ENCODE data around the gene LKAAEAR1. TPM values are rescaled to one million over a fixed set of nuclear protein-coding genes. Genes with fewer than 3 reads are reported as not detected.

LKAAEAR1 gene
- total and polyA plus RNA-seq, 2 of the 13 experiments (the other 11 are each of a cell fraction or from before 2014, with no cell fraction given) = not detected

- TF ChIP-seq NFRKB (IDR thresholded peaks at IDR 0.05) (no peak), PHF21A (CRISPR knock-in tag; IDR thresholded peaks at IDR 0.05) (no peak), GATAD1 (CRISPR knock-in tag; IDR thresholded peaks at IDR 0.05) (peak; percentile 28), ATF5 (CRISPR knock-in tag; IDR thresholded peaks at IDR 0.05; ENCODE audit: low read depth) (no peak), E2F2 (CRISPR knock-in tag; IDR thresholded peaks at IDR 0.05; ENCODE audit: borderline replicate concordance) (peak; percentile 45; the same call in 1 of the 2 replicates), NFATC3 (CRISPR knock-in tag; IDR thresholded peaks at IDR 0.05) (no peak), CBFB (CRISPR knock-in tag; IDR thresholded peaks at IDR 0.05) (peak; percentile 33; the same call in 1 of the 2 replicates), SNAI1 (CRISPR knock-in tag; IDR thresholded peaks at IDR 0.05; ENCODE audit: borderline replicate concordance) (no peak), POLR2AphosphoS5 (IDR thresholded peaks at IDR 0.05; ENCODE audit: low read depth, low read length) (peak; percentile 59; the same call in 1 of the 2 replicates), ZBTB7A (CRISPR knock-in tag; IDR thresholded peaks at IDR 0.05) (peak; percentile 96), IRF1 (CRISPR knock-in tag; IDR thresholded peaks at IDR 0.05; ENCODE audit: low read depth) (no peak), JUN (CRISPR knock-in tag; IDR thresholded peaks at IDR 0.05) (no peak), ZNF558 (CRISPR knock-in tag; IDR thresholded peaks at IDR 0.05; ENCODE audit: borderline replicate concordance) (no peak), NCOA2 (CRISPR knock-in tag; IDR thresholded peaks at IDR 0.05) (peak; percentile 12; the same call in 1 of the 2 replicates), ZNF263 (CRISPR knock-in tag; IDR thresholded peaks at IDR 0.05) (peak; percentile 58), ZNF639 (CRISPR knock-in tag; conservative IDR thresholded peaks at IDR 0.05) (peak; percentile 26)
- TF ChIP-seq, protein P1, sequence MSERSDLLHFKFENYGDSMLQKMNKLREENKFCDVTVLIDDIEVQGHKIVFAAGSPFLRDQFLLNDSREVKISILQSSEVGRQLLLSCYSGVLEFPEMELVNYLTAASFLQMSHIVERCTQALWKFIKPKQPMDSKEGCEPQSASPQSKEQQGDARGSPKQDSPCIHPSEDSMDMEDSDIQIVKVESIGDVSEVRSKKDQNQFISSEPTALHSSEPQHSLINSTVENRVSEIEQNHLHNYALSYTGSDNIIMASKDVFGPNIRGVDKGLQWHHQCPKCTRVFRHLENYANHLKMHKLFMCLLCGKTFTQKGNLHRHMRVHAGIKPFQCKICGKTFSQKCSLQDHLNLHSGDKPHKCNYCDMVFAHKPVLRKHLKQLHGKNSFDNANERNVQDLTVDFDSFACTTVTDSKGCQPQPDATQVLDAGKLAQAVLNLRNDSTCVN (CRISPR knock-in tag; IDR thresholded peaks at IDR 0.05; ENCODE audit: borderline replicate concordance) = peak; percentile 75; the same call in 1 of the 2 replicates
- TF ChIP-seq, protein P2, sequence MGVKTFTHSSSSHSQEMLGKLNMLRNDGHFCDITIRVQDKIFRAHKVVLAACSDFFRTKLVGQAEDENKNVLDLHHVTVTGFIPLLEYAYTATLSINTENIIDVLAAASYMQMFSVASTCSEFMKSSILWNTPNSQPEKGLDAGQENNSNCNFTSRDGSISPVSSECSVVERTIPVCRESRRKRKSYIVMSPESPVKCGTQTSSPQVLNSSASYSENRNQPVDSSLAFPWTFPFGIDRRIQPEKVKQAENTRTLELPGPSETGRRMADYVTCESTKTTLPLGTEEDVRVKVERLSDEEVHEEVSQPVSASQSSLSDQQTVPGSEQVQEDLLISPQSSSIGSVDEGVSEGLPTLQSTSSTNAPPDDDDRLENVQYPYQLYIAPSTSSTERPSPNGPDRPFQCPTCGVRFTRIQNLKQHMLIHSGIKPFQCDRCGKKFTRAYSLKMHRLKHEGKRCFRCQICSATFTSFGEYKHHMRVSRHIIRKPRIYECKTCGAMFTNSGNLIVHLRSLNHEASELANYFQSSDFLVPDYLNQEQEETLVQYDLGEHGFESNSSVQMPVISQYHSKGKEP (CRISPR knock-in tag; IDR thresholded peaks at IDR 0.05) = 0 out of 2 replicates have a peak, but pooled peaks have one; percentile 5
- TF ChIP-seq, protein P3, sequence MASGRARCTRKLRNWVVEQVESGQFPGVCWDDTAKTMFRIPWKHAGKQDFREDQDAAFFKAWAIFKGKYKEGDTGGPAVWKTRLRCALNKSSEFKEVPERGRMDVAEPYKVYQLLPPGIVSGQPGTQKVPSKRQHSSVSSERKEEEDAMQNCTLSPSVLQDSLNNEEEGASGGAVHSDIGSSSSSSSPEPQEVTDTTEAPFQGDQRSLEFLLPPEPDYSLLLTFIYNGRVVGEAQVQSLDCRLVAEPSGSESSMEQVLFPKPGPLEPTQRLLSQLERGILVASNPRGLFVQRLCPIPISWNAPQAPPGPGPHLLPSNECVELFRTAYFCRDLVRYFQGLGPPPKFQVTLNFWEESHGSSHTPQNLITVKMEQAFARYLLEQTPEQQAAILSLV (CRISPR knock-in tag; IDR thresholded peaks at IDR 0.05; ENCODE audit: borderline replicate concordance) = peak; percentile 68; the same call in 1 of the 2 replicates
- TF ChIP-seq, protein P4, sequence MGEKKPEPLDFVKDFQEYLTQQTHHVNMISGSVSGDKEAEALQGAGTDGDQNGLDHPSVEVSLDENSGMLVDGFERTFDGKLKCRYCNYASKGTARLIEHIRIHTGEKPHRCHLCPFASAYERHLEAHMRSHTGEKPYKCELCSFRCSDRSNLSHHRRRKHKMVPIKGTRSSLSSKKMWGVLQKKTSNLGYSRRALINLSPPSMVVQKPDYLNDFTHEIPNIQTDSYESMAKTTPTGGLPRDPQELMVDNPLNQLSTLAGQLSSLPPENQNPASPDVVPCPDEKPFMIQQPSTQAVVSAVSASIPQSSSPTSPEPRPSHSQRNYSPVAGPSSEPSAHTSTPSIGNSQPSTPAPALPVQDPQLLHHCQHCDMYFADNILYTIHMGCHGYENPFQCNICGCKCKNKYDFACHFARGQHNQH (CRISPR knock-in tag; IDR thresholded peaks at IDR 0.05) = peak; percentile 81
Measured at GRCh38 chr20:64050261-64051032, 33.8 kb downstream of the LKAAEAR1 start (continued).

Data from HepG2 (cell line).